Measurements from ENCODE around the gene MINDY2. TPM values are rescaled to one million over a fixed set of nuclear protein-coding genes. Genes with fewer than 3 reads are reported as not detected.

Gene MINDY2
- total RNA-seq, 1 experiment from 2014 or later: 6.8 TPM

GRCh38 chr15:58852347-58852746, 81.2 kb downstream of the MINDY2 start:
- Histone ChIP-seq H3K4me1 (ENCODE audit: control insufficient read depth, insufficient read depth, low read length) (no peaks in the 10 kb centered on the region), H3K36me3 (ENCODE audit: control insufficient read depth, insufficient read depth, low read length) (no peaks in the 10 kb centered on the region), H3K9me3 (ENCODE audit: control insufficient read depth, insufficient read depth, low read depth, low read length) (no peaks in the 10 kb centered on the region), H3K27ac (ENCODE audit: low read length) (no peak overlapping the region), H3K4me3 (ENCODE audit: low read depth in 2 of 2, low read length in 2 of 2) (no peak overlapping the region), H3K27me3 (ENCODE audit: control insufficient read depth, insufficient read depth, low read length) (no peaks in the 10 kb centered on the region)
- CTCF ChIA-PET: interaction anchor here (0.6 kb wide), 1 partner anchor 31 kb away, joined by 6 read pairs; no protein-coding TSS in a partner anchor
- TF ChIP-seq POLR2AphosphoS5 (IDR thresholded peaks at IDR 0.05; ENCODE audit: low read depth, low read length): no peak
- TF ChIP-seq REST (IDR thresholded peaks at IDR 0.05; ENCODE audit: insufficient read depth in 1 of 2, low read depth in 2 of 2, low read length in 1 of 2): no peak
- TF ChIP-seq SIN3A (IDR thresholded peaks at IDR 0.05; ENCODE audit: borderline replicate concordance, insufficient read depth, low read depth, low read length): no peak
- no peak for TF ChIP-seq TCF7L2 (IDR thresholded peaks at IDR 0.05; ENCODE audit: low read depth, low read length)
- intact Hi-C loops (cut with micrococcal nuclease; ENCODE audit: unreplicated experiment) (no loop called here), in situ Hi-C loops (cut with HindIII; ENCODE audit: low pct_unique_long_range_greater_than_20kb, low sequenced_read_pairs) (no loop called here)
- POLR2A ChIA-PET: interaction anchor here (0.7 kb wide), 1 partner anchor 210 kb away, joined by 4 read pairs; no protein-coding TSS in a partner anchor
- ATAC-seq (no peak), DNase-seq (ENCODE audit: low read depth, low spot score) (no peak)
- BruUV-seq (replicated peaks): no TSS peak

DNA sequence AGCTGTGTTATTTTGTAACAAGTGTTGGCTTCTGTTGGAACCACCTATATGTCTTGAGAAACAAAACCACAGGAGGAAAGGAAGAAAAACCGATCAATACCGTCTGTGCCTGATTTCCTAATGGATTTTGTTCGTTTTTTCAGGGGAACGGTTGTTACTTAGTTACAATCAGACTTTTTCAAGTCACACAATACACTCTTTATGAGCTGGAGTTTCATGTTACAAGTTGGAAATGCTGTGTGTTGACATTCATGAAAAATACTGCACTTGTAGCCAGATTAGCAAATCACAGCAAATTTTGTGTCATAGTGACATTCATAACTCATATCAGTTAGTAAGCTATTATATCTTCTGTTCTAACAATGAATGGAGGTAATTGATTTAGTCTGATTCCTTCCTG, 83.5 kb downstream of the MINDY2 start:
- Histone ChIP-seq H3K4me3 (ENCODE audit: low read depth in 2 of 2, low read length in 2 of 2) (no peak overlapping the region), H3K4me1 (ENCODE audit: control insufficient read depth, insufficient read depth, low read length) (no peaks in the 10 kb centered on the region), H3K9me3 (ENCODE audit: control insufficient read depth, insufficient read depth, low read depth, low read length) (no peaks in the 10 kb centered on the region), H3K27ac (ENCODE audit: low read length) (no peak overlapping the region), H3K36me3 (ENCODE audit: control insufficient read depth, insufficient read depth, low read length) (no peaks in the 10 kb centered on the region), H3K27me3 (ENCODE audit: control insufficient read depth, insufficient read depth, low read length) (no peaks in the 10 kb centered on the region)
- DNase-seq (ENCODE audit: low read depth, low spot score) (no peak), ATAC-seq (no peak)
- CTCF ChIA-PET: no interaction called here
- intact Hi-C loops (cut with micrococcal nuclease; ENCODE audit: unreplicated experiment) (no loop called here), in situ Hi-C loops (cut with HindIII; ENCODE audit: low pct_unique_long_range_greater_than_20kb, low sequenced_read_pairs) (no loop called here)
- BruUV-seq (replicated peaks): no TSS peak
- TF ChIP-seq POLR2AphosphoS5 (IDR thresholded peaks at IDR 0.05; ENCODE audit: low read depth, low read length) (no peak), SIN3A (IDR thresholded peaks at IDR 0.05; ENCODE audit: borderline replicate concordance, insufficient read depth, low read depth, low read length) (no peak), TCF7L2 (IDR thresholded peaks at IDR 0.05; ENCODE audit: low read depth, low read length) (no peak), REST (IDR thresholded peaks at IDR 0.05; ENCODE audit: insufficient read depth in 1 of 2, low read depth in 2 of 2, low read length in 1 of 2) (no peak)
- TF ChIP-seq, protein P1, sequence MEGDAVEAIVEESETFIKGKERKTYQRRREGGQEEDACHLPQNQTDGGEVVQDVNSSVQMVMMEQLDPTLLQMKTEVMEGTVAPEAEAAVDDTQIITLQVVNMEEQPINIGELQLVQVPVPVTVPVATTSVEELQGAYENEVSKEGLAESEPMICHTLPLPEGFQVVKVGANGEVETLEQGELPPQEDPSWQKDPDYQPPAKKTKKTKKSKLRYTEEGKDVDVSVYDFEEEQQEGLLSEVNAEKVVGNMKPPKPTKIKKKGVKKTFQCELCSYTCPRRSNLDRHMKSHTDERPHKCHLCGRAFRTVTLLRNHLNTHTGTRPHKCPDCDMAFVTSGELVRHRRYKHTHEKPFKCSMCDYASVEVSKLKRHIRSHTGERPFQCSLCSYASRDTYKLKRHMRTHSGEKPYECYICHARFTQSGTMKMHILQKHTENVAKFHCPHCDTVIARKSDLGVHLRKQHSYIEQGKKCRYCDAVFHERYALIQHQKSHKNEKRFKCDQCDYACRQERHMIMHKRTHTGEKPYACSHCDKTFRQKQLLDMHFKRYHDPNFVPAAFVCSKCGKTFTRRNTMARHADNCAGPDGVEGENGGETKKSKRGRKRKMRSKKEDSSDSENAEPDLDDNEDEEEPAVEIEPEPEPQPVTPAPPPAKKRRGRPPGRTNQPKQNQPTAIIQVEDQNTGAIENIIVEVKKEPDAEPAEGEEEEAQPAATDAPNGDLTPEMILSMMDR (IDR thresholded peaks at IDR 0.05): no peak
- POLR2A ChIA-PET: no interaction called here
